Neutrophil (primary cell): Measurements from ENCODE around the gene SCMH1.

Experiments
- H3K27ac ChIP-seq: fragments of 200-600 bp; sonication (generic); 2 replicates; pipeline ENCODE4 v1.5.1; 2016; ENCODE audit warnings: mild to moderate bottlenecking, moderate library complexity
- H3K27me3 ChIP-seq: fragments of 200-600 bp; sonication (generic); 2 replicates; pipeline ENCODE4 v1.6.0; 2016; ENCODE audit warnings: mild to moderate bottlenecking
- H3K36me3 ChIP-seq: fragments of 200-600 bp; sonication (generic); 2 replicates; pipeline ENCODE4 v1.5.1; 2017
- H3K4me1 ChIP-seq, 2 experiments: fragments of 200-600 bp in 1 of 2; sonication (generic) in 1 of 2; 1 replicate in 1 of 2; 2 replicates in 1 of 2; pipeline versions ENCODE4 v1.5.1 to v1.6.1; 2013 to 2016; ENCODE audit warnings: low read depth in 1 of 2, low read length in 1 of 2, mild to moderate bottlenecking in 1 of 2, moderate library complexity in 1 of 2; ENCODE audit not compliant: control insufficient read depth in 1 of 2, insufficient read depth in 1 of 2
- H3K4me3 ChIP-seq, 2 experiments: fragments of 200-600 bp in 1 of 2; sonication (generic) in 1 of 2; 1 replicate in 1 of 2; 2 replicates in 1 of 2; pipeline ENCODE4 v1.5.1; 2013 to 2016; ENCODE audit warnings: low read depth in 1 of 2, low read length in 1 of 2, mild to moderate bottlenecking in 1 of 2, moderate library complexity in 1 of 2
- H3K9me3 ChIP-seq: fragments of 200-600 bp; sonication (generic); 2 replicates; pipeline ENCODE4 v1.5.1; 2016
- TF ChIP-seq, protein P1 (sequence below): fragments of 200-600 bp; sonication (generic); IDR thresholded peaks from 2 replicates; pipeline ENCODE4 v1.5.1; 2016; ENCODE audit warnings: antibody characterized with exemption

Gene SCMH1

GRCh38 chr1:40987439-40988276 is 254.4 kb downstream of the SCMH1 start:
- H3K36me3 ChIP-seq: peaks cover 26% of the 10 kb centered on the region
- H3K4me1 ChIP-seq: no peaks in the 10 kb centered on the region
- no peak overlapping the region for H3K4me3 ChIP-seq
- H3K9me3 ChIP-seq: no peaks in the 10 kb centered on the region
- H3K27ac ChIP-seq: no peak overlapping the region
- TF ChIP-seq, protein P1, sequence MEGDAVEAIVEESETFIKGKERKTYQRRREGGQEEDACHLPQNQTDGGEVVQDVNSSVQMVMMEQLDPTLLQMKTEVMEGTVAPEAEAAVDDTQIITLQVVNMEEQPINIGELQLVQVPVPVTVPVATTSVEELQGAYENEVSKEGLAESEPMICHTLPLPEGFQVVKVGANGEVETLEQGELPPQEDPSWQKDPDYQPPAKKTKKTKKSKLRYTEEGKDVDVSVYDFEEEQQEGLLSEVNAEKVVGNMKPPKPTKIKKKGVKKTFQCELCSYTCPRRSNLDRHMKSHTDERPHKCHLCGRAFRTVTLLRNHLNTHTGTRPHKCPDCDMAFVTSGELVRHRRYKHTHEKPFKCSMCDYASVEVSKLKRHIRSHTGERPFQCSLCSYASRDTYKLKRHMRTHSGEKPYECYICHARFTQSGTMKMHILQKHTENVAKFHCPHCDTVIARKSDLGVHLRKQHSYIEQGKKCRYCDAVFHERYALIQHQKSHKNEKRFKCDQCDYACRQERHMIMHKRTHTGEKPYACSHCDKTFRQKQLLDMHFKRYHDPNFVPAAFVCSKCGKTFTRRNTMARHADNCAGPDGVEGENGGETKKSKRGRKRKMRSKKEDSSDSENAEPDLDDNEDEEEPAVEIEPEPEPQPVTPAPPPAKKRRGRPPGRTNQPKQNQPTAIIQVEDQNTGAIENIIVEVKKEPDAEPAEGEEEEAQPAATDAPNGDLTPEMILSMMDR: no peak
- H3K27me3 ChIP-seq: no peaks in the 10 kb centered on the region

DNA sequence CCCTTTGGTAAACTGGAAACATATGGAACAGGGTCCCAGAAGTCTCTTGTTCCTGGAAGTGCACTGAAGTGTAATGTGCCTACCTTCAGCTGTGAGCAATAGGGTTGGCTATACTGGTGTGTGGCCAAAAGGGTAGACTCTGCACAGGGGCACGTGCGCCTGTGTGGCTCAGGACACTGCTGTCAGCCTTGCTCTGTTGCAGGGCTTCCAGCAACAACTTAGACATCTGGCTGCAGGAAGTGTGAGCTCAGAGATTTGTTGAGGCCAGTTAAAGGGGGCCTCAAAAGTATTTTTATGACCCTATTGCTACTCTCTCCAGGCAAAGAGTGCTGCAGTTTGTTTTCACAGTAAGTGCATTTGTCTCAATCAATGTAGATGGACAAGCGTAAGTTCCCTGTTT is 255.2 kb downstream of the SCMH1 start:
- H3K4me1 ChIP-seq: no peaks in the 10 kb centered on the region
- no peak overlapping the region for H3K27ac ChIP-seq
- TF ChIP-seq, protein P1: no peak
- H3K4me3 ChIP-seq: no peak overlapping the region
- H3K9me3 ChIP-seq: no peaks in the 10 kb centered on the region
- peaks cover 26% of the 10 kb centered on the region for H3K36me3 ChIP-seq
- H3K27me3 ChIP-seq: no peaks in the 10 kb centered on the region

GRCh38 chr1:40986328-40986783 is 255.8 kb downstream of the SCMH1 start:
- peaks cover 26% of the 10 kb centered on the region for H3K36me3 ChIP-seq
- TF ChIP-seq, protein P1: no peak
- H3K9me3 ChIP-seq: no peaks in the 10 kb centered on the region
- H3K4me3 ChIP-seq: no peak overlapping the region
- H3K27ac ChIP-seq: no peak overlapping the region
- H3K27me3 ChIP-seq: no peaks in the 10 kb centered on the region
- no peaks in the 10 kb centered on the region for H3K4me1 ChIP-seq

DNA sequence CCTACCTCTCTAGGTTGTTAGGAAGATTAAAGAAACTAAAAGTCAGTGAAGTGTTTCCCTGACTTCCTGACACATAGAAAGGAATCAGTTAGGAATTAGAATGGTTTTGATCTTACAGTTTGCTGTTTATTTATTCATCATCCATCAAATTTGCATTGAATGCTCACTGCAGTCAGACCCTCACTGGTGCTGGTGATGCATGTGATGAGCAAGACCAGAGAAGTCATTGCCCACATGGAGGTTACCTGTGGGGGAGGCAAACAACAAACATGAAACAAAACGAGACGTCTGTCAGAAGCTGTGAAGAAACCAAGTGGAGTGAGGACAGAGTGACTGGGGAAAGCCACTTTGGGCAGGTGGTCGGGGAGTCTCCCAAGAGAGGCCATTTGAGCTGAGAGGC is 256.2 kb downstream of the SCMH1 start:
- TF ChIP-seq, protein P1: no peak
- no peak overlapping the region for H3K4me3 ChIP-seq
- peaks cover under 1 to 2% of the 10 kb centered on the region in 2 experiments for H3K4me1 ChIP-seq
- no peak overlapping the region for H3K27ac ChIP-seq
- no peaks in the 10 kb centered on the region for H3K27me3 ChIP-seq
- H3K36me3 ChIP-seq: peaks cover 26% of the 10 kb centered on the region
- H3K9me3 ChIP-seq: no peaks in the 10 kb centered on the region

DNA sequence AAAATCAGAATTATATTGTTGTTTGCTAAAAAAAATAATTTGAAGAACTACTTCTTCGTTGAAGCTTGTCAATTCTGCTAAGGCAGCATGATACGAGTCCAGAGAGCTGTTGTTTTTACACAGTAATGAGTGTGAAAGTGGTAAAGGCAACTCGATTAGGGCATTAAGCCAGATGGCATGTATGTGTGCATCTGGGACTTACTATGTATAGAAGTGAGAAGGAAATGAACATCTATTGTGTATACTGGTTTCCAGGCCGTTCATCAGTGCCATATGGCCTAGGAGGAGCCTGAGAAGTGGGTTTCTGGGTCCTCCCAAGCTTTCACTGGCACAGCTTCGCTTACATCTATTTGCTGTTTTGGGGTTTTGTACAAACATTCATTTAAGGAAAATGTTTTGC is 256.9 kb downstream of the SCMH1 start:
- TF ChIP-seq, protein P1: no peak
- no peaks in the 10 kb centered on the region for H3K9me3 ChIP-seq
- H3K27me3 ChIP-seq: no peaks in the 10 kb centered on the region
- H3K27ac ChIP-seq: no peak overlapping the region
- H3K4me3 ChIP-seq: no peak overlapping the region
- H3K4me1 ChIP-seq: peaks cover 7 to 9% of the 10 kb centered on the region in 2 experiments
- peaks cover 26% of the 10 kb centered on the region for H3K36me3 ChIP-seq
